Fibroblast of skin of right quadriceps (primary cell): ENCODE data around the gene ABHD16A.
A peak's percentile ranks its signal among the peaks of the same experiment; 100 is the strongest.

Experiments used
- DNase-seq: peaks from one replicate; pipeline ENCODE4 v3.0.0-alpha.2; 2013

ABHD16A gene

DNA sequence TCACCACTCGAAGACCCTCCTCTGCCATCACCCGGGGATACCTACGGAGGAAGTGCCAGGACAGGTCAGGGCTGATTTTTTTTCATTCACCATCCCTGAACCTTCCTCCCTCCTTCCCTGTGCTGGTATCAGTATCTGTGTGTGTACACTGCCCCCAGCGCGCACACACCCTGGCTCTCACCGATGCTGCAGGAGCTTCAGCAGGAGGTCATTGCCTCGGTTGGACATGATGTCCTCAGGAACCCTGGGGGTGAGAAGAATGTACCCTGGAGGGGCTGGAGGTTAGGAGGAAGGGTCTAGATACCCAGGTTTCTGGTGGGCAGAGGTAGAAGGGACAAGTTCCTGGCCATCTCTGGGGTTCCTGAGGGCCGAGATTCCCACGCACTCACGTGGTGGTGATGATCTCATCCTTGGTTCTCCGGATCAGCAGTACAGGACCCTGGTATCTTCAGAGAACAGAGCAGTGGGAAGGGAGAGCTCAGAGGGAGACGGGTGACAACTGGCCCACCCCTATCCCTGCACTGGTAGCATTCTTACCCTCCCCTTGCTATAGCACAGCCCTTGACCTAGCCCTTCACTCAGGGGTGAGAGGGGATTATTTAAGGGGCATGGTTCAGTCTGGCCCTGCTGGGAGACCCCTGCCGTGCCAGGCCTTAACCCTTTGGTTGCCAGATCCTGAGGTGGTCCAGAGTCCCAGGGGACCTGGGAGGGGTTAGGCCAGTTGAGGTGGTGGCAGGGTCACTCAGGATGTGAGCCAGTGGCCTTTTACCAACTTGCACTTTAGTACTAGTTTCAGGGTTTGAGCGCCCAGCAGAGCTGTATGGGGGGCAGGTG is 15.0 kb downstream of the ABHD16A start:
- no peak for DNase-seq

DNA sequence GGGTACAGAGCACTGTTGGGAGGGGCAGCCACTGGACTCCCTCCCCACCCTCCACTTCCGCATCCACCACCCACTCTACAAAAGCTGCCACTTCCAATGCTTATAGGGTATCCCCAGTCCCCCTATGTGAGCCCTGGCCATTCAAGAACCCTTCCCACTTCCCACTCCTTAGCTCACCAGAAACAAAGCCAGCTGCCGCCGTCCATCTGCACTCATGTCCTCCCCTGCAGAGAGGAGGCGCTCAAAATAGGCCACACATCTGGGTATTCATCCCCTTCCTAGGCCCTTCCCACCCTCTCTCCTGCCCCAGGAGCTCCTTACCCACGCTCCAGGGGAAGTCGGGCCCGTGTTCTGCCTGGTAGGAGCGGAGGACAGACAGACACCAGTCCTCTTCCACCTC is 15.8 kb downstream of the ABHD16A start:
- no peak for DNase-seq

DNA sequence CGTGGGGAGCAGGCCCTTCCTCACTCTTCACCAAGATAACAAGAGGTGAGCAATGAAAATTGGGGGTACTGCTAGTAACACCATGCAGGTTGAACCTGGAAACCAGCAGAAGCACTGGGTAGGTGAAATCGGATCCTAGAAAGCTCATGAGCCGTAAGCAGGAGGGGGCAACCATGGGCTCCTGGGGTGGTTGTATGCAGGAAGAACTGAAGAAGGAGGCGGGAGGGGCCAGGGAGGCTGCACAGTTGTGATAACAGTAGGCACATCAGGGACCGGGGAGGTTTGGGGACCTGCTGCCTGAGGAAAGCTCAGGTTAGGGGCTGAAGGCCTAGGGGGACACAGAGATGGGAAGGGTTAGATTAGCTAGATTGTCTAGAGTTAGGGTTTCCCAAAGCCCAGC is 16.6 kb downstream of the ABHD16A start:
- DNase-seq = no peak

DNA sequence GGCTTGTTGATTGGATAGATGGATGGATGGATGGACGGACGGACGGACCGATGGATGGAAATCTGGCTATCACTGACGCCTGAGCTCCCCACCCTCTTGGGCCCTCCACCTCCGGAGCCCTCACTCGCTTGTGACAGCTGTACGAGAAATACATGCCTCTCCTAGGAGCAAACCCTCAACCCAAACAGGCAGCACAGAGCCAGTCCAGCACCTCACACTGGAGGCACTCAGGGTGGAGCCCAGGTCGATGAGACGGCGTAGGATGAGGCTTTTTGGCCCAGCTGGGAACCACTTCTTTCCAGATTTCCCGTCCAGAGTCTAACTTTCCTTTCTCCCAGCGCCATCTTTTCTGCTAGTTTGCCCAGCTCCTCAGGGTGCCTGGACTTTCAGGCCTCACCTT is 19.5 kb downstream of the ABHD16A start:
- DNase-seq = no peak

DNA sequence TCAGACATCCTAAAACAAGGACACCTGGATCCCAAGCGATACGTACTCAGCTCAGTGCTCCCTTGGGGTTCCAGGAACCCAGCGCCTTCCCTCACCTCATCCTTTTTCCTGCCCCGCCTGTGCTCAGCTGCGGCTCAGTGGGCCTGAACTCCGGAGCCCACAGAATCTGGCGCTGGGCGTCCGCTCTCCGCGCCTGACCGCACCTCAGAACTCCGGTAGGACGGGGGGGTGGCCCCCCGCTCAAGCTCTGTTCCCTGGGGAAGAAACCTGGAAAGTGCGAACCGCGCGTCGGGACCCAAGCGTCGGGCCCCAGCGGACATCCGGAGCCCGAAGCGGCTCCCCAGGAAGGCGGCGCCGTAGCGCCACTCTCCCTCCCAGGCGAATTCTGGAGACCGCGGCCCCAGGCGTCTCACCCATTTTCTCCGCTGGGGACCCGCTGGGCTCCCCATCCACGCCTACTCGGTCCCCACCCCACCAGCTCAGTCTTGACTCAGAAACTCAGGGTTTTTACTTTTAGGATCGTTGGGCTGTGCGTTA is 21.9 kb downstream of the ABHD16A start:
- DNase-seq = peak; percentile 41

DNA sequence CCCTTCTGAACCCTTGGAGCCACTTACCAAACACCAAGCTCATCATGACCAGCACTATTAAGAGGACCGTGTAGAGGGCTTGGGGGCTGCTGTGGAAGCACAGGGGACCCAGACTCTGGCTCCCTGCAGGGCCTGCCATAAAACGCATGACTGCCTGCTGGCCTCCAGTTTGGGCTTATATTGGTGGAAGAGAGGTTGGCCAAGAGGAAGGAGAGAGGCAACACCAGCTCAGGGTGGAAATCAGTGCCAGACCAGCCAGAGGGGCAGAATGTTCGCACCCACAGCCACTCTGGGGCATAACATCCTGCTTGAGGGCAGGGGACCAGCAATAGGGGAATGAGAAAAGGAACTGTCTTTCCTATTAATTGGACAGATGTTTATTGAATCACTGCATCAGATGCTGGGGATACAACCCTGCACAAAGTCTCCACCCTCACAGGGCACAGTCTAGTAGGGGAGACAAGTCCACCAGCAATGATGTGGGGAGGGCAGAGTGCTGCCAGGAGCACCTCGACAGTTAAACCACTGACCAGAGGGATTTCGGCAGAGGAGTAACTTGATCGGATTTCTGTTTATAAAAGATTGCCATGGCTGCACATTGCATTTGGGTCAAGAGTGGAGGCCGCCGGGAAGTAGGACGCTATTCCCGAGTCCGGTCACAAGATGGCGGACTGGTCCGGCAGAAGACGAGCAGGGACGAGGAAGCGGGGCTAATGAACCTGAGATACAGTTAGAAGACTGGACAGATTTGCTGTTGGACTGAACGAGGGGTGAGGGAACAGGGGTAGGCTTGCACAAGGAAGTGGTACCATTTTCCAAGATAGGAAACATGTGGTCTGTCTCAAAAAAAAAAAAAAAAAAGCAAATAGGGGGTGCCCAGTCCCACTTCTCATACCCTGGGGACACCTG is 22.6 kb downstream of the ABHD16A start, which contains the start of gene LY6G5C:
Gene LY6G5C (minus strand): TSS at position 842 of the 909 bp plus-strand sequence. CDS start 694 bp downstream, at position 148.
- DNase-seq = peak; percentile 80

DNA sequence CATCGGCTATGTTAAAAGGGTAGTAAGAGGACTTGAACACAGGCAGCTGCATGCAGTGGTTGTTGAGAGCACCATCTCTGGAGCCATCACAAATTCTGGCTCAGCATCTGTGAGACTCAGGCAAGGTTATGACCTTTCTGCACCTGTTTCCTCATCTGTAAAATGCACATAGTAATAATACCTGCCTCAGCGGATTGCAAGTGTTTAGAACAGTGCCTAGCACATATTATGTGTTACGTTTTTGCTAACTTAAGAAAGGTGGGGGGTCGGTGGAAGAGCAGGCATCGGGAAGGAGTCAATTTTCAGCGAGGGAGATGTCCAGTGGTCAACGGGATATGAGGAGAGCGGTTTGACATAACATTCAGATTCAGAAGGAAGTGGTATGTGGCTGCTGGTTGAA is 25.2 kb downstream of the ABHD16A start:
- no peak for DNase-seq

DNA sequence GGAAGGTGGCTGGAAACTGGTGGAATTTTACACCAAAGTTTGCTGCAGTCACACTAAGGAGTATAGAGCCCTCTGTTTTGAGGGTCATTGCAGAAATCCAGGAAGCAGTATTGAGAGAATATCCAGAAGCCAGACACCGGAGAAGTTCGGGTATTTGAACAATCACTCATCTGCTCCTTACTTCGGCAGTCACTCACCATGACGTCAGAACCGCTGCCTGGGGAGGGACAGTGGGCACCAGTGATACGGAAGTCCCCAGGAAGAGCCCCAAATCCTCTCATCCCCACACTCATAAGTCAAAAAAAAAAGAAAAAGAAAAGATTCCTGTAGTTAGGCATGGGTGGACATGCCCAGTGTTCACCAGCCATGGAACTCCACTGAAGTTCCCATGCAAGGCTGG is 26.2 kb downstream of the ABHD16A start:
- DNase-seq = no peak

DNA sequence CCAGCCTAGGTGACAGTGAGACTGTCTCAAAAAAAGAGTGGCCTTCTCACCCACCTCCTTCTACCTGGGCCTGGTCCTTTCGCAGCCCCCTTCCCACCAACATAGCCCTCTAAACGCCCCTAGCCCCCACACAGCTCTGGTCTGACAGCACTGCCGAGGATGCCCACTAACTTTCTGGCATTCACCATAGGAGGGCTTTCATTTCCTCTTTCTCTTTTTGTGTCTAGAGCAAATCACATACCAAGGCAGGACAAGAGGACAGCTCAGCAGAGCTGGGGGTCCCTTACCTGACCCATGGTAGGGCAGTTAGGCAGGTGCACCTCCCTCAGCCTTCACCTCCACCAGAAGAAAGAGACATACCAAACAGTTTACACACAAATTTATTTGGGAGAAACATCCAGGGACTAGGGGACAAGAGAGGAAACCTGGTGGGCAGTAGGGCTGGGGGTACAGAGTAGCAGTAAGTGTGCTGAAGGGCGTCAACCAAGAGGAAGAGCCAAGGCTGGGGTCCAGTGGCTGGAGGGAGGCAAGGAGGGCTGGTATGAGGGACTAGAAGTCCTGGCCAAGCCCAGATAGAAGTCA is 26.7 kb downstream of the ABHD16A start:
- DNase-seq = no peak

DNA sequence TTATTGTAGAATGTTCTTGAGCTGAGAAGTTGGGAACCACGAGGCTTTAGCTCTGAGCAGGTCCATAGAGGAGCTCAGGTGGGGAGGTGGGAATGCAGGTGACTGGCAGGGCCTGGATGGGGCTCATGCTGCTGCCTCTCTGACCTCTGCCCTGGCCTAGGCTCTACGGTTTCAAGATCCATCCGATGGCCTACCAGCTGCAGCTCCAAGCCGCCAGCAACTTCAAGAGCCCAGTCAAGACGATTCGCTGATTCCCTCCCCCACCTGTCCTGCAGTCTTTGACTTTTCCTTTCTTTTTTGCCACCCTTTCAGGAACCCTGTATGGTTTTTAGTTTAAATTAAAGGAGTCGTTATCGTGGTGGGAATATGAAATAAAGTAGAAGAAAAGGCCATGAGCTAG is 33.4 kb downstream of the ABHD16A start, which contains the start of gene LY6G5B:
Gene LY6G5B (plus strand): TSS at position 301 of the 400 bp plus-strand sequence. CDS start 975 bp downstream, outside the sequence.
- no peak for DNase-seq

DNA sequence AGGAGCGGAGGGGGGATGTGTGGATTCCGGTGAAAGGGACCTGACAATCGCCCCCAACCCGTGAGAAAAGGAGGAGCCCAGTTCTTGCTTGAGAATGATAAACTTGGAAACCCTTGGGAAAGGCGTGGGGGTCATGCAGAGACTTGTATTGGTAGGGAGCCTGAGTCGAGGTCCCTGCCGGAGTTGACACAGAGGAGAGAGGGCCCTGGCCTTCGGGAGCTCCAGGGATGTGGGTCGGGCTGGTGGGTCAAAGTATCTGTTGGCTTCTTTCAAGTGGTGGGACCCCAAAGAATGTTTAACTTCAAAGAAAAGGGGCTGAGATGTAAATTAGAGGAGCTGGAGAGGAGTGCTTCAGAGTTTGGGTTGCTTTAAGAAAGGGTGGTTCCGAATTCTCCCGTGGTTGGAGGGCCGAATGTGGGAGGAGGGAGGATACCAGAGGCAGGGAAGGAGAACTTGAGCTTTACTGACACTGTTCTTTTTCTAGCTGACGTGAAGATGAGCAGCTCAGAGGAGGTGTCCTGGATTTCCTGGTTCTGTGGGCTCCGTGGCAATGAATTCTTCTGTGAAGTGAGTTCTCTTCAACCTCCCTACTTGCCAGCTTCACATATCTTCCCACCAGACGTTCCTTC is 36.7 kb downstream of the ABHD16A start:
- no peak for DNase-seq

DNA sequence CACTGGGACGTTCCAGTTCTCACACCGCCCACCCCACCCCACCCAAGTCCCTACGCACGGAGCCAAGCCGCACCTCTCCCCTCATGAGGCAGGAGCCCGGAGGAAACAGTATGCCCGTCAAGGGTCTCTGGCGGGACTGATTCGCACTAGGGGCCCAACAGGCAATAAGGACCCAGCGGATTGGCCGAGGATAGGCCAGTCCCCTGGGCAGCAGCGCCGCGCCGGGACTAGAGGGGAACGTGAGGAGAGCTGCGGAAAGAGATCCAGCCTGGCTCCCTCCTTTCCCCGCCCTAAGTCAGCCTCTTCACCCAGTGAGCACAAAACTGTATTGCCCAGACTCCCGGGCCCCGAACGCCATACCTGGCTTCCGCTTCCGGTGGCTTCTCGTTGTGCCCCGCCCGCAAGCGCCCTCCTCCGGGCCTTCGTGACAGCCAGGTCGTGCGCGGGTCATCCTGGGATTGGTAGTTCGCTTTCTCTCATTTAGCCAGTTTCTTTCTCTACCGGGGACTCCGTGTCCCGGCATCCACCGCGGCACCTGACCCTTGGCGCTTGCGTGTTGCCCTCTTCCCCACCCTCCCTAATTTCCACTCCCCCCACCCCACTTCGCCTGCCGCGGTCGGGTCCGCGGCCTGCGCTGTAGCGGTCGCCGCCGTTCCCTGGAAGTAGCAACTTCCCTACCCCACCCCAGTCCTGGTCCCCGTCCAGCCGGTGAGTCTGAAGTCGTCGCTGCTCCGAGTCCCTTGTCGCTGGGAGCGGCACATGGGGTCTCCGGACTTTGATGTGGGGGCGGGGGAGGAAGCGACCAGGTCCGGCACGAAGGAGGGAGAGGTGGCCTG is 37.4 kb downstream of the ABHD16A start, which contains the start of gene CSNK2B:
Gene CSNK2B (plus strand): TSS at position 580 of the 836 bp plus-strand sequence. CDS start 752 bp downstream, outside the sequence.
- DNase-seq = peak; percentile 97

DNA sequence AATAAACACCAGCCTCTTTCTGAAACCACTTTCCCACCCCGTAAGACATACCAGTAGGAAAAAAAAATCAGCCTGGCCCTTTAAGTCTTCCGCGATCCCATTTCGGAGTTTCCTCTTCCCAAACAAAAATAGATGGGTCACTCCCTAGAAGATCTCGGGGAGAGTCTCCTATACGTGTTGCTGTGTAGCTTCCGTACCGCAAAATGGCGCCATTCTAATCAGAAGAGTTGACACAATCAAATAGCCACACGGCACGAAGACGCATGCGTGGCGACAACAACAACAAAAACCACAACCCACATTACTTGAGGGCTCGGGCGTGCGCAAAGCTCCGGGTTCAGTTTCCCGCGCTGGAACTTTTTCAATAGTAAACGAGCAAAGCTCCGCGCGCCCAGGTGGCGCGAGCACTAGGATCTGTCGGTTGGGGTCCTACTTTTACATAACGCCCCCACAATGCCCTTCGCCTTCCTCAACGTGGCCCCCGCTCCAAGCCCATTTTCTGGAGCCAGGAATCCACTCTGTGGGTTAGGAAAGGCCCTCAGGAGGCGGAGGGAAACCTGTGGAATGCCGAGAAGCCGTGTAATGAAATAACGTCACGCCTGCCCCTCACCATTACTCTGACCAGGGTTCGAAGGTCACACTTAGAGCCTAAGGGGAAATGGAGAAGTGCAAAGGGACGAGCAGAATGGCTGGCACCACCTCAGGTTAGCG is 38.2 kb downstream of the ABHD16A start, which contains the start of gene GPANK1:
Gene GPANK1 (minus strand): TSS at position 208 of the 711 bp plus-strand sequence. CDS start 519 bp downstream, outside the sequence.
- DNase-seq = peak; percentile 95

DNA sequence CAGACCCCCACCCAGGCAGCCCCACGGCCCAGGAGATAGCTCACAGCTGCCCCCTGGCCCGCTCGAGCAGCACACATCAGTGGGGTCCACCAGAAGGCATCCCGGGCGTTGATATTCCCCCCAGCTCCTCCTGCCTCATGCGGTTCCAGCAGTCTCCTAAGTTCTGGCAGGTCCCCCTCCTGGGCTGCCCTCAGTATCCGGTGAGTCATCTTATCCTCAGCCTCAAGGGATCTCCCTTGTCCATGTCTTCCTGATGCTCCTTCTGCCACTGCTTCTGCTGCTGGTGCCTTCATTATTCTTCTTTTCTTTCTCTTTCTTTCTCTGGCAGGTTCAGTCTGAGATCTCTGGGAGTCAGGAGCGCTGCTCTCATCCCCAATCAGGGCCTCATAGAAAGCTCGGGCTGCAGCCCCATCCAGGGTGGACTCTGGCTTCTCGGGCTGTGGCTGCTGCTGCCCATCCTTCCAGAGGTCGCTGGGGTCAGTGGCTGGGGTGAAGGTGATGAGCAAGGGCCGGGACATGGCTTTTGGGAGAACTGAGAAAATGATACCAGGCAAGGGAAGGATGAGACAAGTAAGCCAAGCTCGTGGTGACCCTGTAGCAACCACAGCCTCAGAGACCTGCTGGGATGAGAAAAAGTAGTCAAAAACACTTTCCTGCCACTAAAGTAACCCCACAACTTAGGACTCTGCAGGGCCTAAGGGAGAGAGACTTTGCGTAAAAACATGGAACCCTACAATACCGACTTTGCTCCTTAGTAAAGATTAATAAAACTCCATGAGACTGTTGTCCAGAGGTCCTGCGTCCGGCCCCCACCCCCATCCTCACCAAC is 38.9 kb downstream of the ABHD16A start:
- peak; percentile 83 for DNase-seq

DNA sequence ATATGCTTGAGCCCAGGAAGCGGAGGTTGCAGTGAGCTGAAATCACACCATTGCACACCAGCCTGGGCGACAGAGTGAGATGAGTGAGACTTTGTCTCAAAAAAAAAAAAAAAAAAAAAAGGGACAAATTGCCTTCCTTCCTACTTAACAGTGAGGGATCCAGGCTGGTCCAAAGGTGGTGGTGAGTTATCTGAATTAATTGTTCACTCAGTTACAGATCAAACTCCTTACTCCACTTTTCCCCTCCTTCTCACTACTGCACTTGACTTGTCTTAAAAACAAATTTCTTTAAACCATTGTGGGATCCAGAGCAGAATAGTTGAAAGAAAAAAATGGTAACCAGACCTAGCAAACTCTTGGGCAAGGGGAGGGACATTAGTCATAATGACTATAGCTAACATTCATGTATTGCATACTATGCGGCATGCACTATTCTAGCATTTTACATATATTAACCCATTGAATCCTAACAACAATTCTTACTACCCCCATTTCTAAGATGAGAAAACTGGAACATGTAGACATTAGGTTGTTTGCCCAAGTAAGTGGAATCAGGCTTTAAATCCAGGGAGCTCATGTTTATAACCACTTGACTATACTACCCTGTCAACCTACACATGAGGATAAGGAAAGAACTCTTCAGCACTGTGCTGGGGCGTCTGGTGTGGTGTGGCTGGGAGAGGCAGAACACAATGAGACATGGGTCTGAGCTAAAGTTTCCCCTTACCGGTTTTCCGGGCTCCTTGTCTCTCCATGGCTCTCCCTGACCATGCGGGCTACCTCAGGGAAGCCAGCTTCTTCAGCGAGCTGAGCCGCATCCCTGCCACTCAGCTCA is 39.8 kb downstream of the ABHD16A start:
- DNase-seq = peak; percentile 42

DNA sequence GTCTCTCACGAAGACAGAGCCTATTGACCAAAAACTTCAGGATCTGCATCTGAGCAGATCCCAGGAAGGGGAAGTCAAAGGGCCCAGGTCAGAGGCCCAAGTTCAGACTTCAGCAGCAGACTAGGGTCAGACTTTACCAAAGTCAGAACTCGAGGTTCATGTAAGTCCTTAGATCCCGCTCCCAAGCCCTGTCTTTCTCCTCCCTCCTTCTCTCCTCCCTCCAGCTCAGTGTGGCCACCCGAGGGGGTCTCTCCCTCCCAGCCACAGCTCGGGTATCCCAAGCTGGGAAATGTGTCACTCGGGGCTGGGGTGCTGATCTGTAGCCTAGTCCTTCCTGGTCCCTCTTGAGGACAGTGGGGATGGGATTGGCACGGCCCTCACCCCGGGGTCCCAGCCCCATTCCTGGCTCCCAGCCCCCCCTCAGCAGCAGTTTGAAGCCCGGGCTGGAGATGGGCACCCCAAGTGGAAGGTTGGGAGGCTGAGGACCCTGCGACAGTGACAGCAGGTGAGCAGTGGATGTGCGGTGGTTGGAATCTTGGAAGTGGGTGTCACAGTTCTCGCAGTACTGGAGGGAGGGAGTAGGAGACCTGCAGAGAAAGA is 40.9 kb downstream of the ABHD16A start:
- no peak for DNase-seq

DNA sequence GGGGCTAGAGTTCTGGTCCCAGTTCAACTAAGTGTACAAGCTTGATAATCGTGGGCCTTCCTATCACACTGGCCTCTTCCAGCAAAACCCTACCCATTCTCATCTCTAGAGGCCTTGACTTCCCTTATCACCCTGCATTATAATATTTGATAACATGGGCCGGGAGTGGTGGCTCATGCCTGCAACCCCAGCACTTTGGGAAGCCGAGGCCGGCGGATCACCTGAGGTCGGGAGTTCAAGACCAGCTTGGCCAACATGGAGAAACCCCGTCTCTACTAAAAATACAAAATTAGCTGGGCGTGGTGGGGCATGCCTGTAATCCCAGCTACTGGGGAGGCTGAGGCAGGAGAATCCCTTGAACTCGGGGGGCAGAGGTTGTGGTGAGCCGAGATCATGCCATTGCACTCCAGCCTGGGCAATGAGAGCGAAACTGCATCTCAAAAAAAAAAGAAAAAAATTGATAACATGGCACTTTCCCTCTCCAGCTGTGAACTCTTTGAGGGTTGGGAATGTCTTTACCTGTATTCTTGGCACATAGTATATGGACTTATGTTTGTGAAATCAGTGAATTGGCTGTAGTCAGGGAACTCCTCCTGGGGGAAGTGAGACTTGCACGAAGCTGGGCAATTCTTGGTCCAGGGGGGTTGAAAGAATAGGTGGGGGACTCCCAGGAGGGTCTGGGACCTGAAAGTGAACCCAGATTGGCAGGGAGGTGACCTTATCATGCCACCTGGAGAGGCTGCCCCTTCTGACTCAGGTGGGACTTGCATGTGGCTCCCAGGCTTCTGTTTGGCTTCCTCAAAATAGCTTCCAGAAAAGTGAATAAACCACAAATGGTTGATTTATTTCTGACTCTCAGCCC is 41.6 kb downstream of the ABHD16A start:
- no peak for DNase-seq
